NT2/D1 (cell line): ENCODE results near the gene NACC2.

ENCODE experiments used
- SUZ12 ChIP-seq: IDR thresholded peaks from 2 replicates; pipeline ENCODE4 v1.6.1; 2011; ENCODE audit not compliant: insufficient read length, insufficient read depth; ENCODE audit errors: extremely low read depth
- YY1 ChIP-seq: IDR thresholded peaks from 2 replicates; pipeline ENCODE4 v1.6.1; 2011; ENCODE audit not compliant: insufficient read length, insufficient read depth
- ZNF274 ChIP-seq: IDR thresholded peaks from 2 replicates; pipeline ENCODE4 v1.6.1; 2011; ENCODE audit warnings: mild to moderate bottlenecking, low read depth, low read length

GRCh38 chr9:136135326-136136126, 40.4 kb upstream of the NACC2 start:
- no peak for TF ChIP-seq SUZ12
- TF ChIP-seq YY1, result no peak
- no peak for TF ChIP-seq ZNF274
